Spleen (tissue), 11 donors: Measurements from ENCODE around the gene SLC22A7. TPM values are rescaled to one million over a fixed set of nuclear protein-coding genes. Genes with fewer than 3 reads are reported as not detected.

ENCODE experiments used
- DNase-seq: peaks from one replicate; pipeline ENCODE4 v3.0.0-alpha.2; 2020
- H3K27ac ChIP-seq, 8 donors: fragments of 200-600 bp; sonication (generic) in 7 of 8; 1 replicate in 4 of 8; 2 replicates in 4 of 8; pipeline versions ENCODE4 v1.5.0 to v1.8.0; 2016 to 2021; ENCODE audit warnings: inconsistent platforms in 4 of 8, mild to moderate bottlenecking in 4 of 8, moderate library complexity in 1 of 8
- H3K27me3 ChIP-seq, 7 donors: fragments of 200-600 bp; sonication (generic) in 6 of 7; replicated peaks in 1 of 7; 1 replicate in 4 of 7; 2 replicates in 3 of 7; pipeline versions ENCODE4 v1.5.0 to v1.8.0; 2016 to 2021; ENCODE audit warnings: inconsistent platforms in 3 of 7, mild to moderate bottlenecking in 1 of 7
- H3K36me3 ChIP-seq, 6 donors: fragments of 200-600 bp; sonication (generic) in 5 of 6; 1 replicate in 4 of 6; 2 replicates in 2 of 6; pipeline versions ENCODE4 v1.5.0 to v1.8.0; 2016 to 2021; ENCODE audit warnings: inconsistent platforms in 2 of 6
- H3K4me1 ChIP-seq, 6 donors: fragments of 200-600 bp; sonication (generic) in 5 of 6; 1 replicate in 3 of 6; 2 replicates in 3 of 6; pipeline versions ENCODE4 v1.5.0 to v1.8.0; 2016 to 2021; ENCODE audit warnings: inconsistent platforms in 3 of 6
- H3K4me3 ChIP-seq, 8 donors: fragments of 200-600 bp; sonication (generic) in 7 of 8; 1 replicate in 4 of 8; 2 replicates in 4 of 8; pipeline versions ENCODE4 v1.5.0 to v1.8.0; 2016 to 2021; ENCODE audit warnings: inconsistent platforms in 4 of 8, mild to moderate bottlenecking in 4 of 8, moderate library complexity in 2 of 8
- H3K9me3 ChIP-seq, 8 donors: fragments of 200-600 bp; sonication (generic) in 7 of 8; 1 replicate in 4 of 8; 2 replicates in 4 of 8; pipeline versions ENCODE4 v1.5.0 to v1.8.0; 2016 to 2021; ENCODE audit warnings: inconsistent platforms in 4 of 8
- POLR2A ChIP-seq, 3 donors: fragments of 450-650 bp; IDR thresholded peaks; one replicate each; pipeline ENCODE4 v1.5.1; 2017; ENCODE audit warnings: antibody characterized with exemption in 3 of 3, mild to moderate bottlenecking in 1 of 3
- POLR2AphosphoS5 ChIP-seq, 3 donors: sonication (generic); formaldehyde crosslinking; IDR thresholded peaks; one replicate each; pipeline ENCODE4 v1.5.1; 2017; ENCODE audit warnings: antibody characterized with exemption in 3 of 3
- WGBS, 5 donors: extraction: QIAGEN DNeasy Blood & Tissue Kit in 3 of 5; methylation state at CpG; one replicate each; pipeline versions ENCODE4 v1.1.5 to v1.1.7; 2013 to 2018; 5-methylcytosine and 5-hydroxymethylcytosine counted together
- intact Hi-C: fragments of 100-400 bp; cut with DNase I; formaldehyde crosslinking; loops from one replicate; pipeline ENCODE4 v1.15.0; 2023; ENCODE audit warnings: low total_unique reads
- polyA plus RNA-seq, 3 donors: library from polyadenylated mRNA; stranded (reverse); fragments of 200-250 nt; gene quantifications; one replicate each; pipeline ENCODE4 v1.2.1, GENCODE V29; 2013
- total RNA-seq, 7 donors: library from RNA; depleted of rRNA in 3 of 7; stranded (reverse); fragments of >200 nt in 3 of 7; fragmentation: NEBNext Ultra II Directional in 4 of 7; extraction: Animal tissue kit (Norgen Biotek cat#: 25700) in 4 of 7; gene quantifications; one replicate each; pipeline versions ENCODE4 v1.1.0 to v1.2.1, GENCODE V29; 2016 to 2021
- TF ChIP-seq, protein P1 (sequence below), 11 experiments: fragments of 200-600 bp in 7 of 11; fragments of 450-650 bp in 4 of 11; sonication (generic) in 4 of 11; IDR thresholded peaks in 8 of 11; conservative IDR thresholded peaks in 3 of 11; 1 replicate in 7 of 11; 2 replicates in 4 of 11; pipeline versions ENCODE4 v1.4.0 to v1.8.0; 2016 to 2021; ENCODE audit warnings: antibody characterized with exemption in 11 of 11, inconsistent platforms in 4 of 11, mild to moderate bottlenecking in 1 of 11
- donor health status: healthy with polysubstance abuse.
- donor health status: DM: no; HTN: no; CAD: no; lungs with moderate emphysema.
- donor health status: DM: no; HTN: no; CAD: no.
- donor health status: Bipolar disorder and iron deficiency.
- donor health status: healthy.
- donor health status: DM: no; HTN: no; CAD: no.
- donor health status: DM: yes; HTN: yes; CAD: no.

The SLC22A7 gene
- total and polyA plus RNA-seq, 10 donors = not detected

GRCh38 chr6:43264599-43265145 lies 33.4 kb upstream of the SLC22A7 start:
- WGBS, 5 donors = 75 to 89% (median 81%) methylated on average over 5 of the region's 5 CpGs
- peaks cover 0 to 27% (median 9%) of the 10 kb centered on the region in 6 donors for H3K4me1 ChIP-seq
- H3K36me3 ChIP-seq = no peaks in the 10 kb centered on the region
- H3K4me3 ChIP-seq = no peak overlapping the region
- no peaks in the 10 kb centered on the region for H3K9me3 ChIP-seq
- no peak for DNase-seq
- H3K27me3 ChIP-seq = peaks cover 0 to 19% (median 9%) of the 10 kb centered on the region in 7 donors
- no peak overlapping the region for H3K27ac ChIP-seq
- TF ChIP-seq POLR2AphosphoS5 (IDR thresholded peaks at IDR 0.05) = no peak
- TF ChIP-seq, protein P1, sequence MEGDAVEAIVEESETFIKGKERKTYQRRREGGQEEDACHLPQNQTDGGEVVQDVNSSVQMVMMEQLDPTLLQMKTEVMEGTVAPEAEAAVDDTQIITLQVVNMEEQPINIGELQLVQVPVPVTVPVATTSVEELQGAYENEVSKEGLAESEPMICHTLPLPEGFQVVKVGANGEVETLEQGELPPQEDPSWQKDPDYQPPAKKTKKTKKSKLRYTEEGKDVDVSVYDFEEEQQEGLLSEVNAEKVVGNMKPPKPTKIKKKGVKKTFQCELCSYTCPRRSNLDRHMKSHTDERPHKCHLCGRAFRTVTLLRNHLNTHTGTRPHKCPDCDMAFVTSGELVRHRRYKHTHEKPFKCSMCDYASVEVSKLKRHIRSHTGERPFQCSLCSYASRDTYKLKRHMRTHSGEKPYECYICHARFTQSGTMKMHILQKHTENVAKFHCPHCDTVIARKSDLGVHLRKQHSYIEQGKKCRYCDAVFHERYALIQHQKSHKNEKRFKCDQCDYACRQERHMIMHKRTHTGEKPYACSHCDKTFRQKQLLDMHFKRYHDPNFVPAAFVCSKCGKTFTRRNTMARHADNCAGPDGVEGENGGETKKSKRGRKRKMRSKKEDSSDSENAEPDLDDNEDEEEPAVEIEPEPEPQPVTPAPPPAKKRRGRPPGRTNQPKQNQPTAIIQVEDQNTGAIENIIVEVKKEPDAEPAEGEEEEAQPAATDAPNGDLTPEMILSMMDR (IDR thresholded peaks at IDR 0.05 in 8 of 11, conservative IDR thresholded peaks at IDR 0.05 in 3 of 11) = no peak
- intact Hi-C loops = loop anchor here (5.0 kb wide), 1 partner anchor 243 kb away; no protein-coding TSS in a partner anchor

DNA sequence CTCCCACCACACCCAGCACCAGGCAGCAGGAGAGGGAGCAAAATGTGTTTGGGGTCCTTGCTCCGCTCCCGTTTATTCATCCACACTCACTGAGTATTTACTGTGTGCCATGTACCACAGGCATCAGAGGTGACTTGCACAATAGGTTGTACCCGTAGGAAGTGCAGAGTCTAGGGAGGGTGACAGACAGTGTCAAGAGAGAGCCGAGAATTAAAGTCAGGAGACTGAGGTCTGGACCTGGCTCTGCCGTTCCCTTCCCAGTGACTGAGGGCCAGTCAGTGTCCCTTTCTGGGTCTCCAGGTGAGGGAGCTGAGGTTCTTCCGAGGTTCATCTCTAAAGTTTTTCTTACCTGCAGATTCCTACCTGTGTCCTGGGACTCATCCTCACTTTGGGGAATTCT lies 32.5 kb upstream of the SLC22A7 start:
- Histone ChIP-seq H3K9me3 (no peaks in the 10 kb centered on the region), H3K36me3 (no peaks in the 10 kb centered on the region), H3K27ac (no peak overlapping the region), H3K4me3 (no peak overlapping the region), H3K4me1 (peaks cover 0 to 36% (median 17%) of the 10 kb centered on the region in 6 donors), H3K27me3 (peaks cover 0 to 24% (median 11%) of the 10 kb centered on the region in 7 donors)
- DNase-seq = no peak
- TF ChIP-seq, protein P1 (IDR thresholded peaks at IDR 0.05 in 8 of 11, conservative IDR thresholded peaks at IDR 0.05 in 3 of 11) = no peak
- WGBS, 5 donors = 83 to 95% (median 88%) methylated on average over 6 of the region's 6 CpGs
- intact Hi-C loops = no loop called here

- TF ChIP-seq POLR2A (IDR thresholded peaks at IDR 0.05) (no peak), POLR2AphosphoS5 (IDR thresholded peaks at IDR 0.05) (no peak)
- TF ChIP-seq, protein P1 (IDR thresholded peaks at IDR 0.05 in 8 of 11, conservative IDR thresholded peaks at IDR 0.05 in 3 of 11) = no peak
- no peak for DNase-seq
- Histone ChIP-seq H3K36me3 (no peaks in the 10 kb centered on the region), H3K9me3 (no peaks in the 10 kb centered on the region), H3K27ac (peak overlapping the region in 6 of 8 donors; percentile 40 to 66 (median 53)), H3K4me1 (peaks cover 0 to 47% (median 25%) of the 10 kb centered on the region in 6 donors), H3K27me3 (peaks cover 0 to 30% (median 11%) of the 10 kb centered on the region in 7 donors), H3K4me3 (no peak overlapping the region)
- intact Hi-C loops = no loop called here
- 86 to 92% (median 89%) methylated on average over 7 of the region's 7 CpGs for WGBS, 5 donors
These were observed 30.3 kb upstream of the SLC22A7 start for GRCh38 chr6:43267619-43268354.

DNA sequence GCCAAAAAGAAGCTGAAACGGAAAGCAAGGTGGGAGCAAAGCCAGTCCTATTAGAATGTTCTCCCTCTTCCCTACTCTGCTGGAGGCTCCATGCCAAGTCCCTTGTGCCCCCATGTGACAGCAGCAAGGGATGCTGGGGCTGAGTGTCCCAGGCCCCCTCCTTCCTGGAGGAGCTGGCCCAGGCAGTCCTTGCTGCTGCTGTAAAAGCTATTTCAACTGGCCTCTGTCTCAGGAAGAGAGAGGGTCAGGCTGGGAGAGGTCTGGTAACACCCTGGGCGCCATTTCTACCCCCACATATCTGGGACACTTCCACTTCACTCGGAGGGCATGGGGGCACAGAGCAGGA lies 29.7 kb upstream of the SLC22A7 start:
- Histone ChIP-seq H3K4me1 (peaks cover 0 to 46% (median 25%) of the 10 kb centered on the region in 6 donors), H3K9me3 (no peaks in the 10 kb centered on the region), H3K27ac (peak overlapping the region in 6 of 8 donors; percentile 40 to 66 (median 53)), H3K36me3 (no peaks in the 10 kb centered on the region), H3K4me3 (no peak overlapping the region), H3K27me3 (peaks cover 0 to 35% (median 11%) of the 10 kb centered on the region in 7 donors)
- DNase-seq = no peak
- peak in 1 of 3 donors; percentile 28 for TF ChIP-seq POLR2AphosphoS5 (IDR thresholded peaks at IDR 0.05)
- TF ChIP-seq POLR2A (IDR thresholded peaks at IDR 0.05) = no peak
- intact Hi-C loops = no loop called here
- 53 to 83% (median 61%) methylated on average over 1 to 3 of the region's 3 CpGs for WGBS, 5 donors
